ENCODE results near the gene TMEM106A. TPM values are rescaled to one million over a fixed set of nuclear protein-coding genes. Genes with fewer than 3 reads are reported as not detected.
A peak's percentile ranks its signal among the peaks of the same experiment; 100 is the strongest.

The TMEM106A gene
- total RNA-seq, 1 experiment from 2014 or later = 2.2 TPM

DNA sequence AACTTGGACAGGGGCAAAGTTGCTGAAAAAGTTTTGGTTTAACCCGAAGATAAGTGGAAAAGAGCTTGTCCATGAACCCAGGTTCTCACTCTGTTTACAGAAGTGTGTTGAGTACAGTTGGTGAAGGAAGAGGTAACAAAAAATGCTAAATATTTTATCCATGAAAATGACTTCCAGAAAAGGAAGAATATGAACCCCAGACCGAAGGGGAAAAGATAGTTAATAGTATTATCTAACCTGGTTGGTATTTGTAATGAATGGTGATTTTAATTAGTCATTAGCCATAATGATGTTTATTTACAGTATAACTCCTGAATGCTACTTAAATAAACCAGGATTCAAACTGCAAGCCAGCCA lies 574 bp upstream of the TMEM106A start:
- POLR2A ChIA-PET = interaction anchor here (0.8 to 1.8 kb wide), 7 partner anchors 11 to 105 kb away, joined by 3 to 10 read pairs (median 4); no protein-coding TSS in a partner anchor
- BruUV-seq (replicated peaks) = TSS peak; percentile 65

DNA sequence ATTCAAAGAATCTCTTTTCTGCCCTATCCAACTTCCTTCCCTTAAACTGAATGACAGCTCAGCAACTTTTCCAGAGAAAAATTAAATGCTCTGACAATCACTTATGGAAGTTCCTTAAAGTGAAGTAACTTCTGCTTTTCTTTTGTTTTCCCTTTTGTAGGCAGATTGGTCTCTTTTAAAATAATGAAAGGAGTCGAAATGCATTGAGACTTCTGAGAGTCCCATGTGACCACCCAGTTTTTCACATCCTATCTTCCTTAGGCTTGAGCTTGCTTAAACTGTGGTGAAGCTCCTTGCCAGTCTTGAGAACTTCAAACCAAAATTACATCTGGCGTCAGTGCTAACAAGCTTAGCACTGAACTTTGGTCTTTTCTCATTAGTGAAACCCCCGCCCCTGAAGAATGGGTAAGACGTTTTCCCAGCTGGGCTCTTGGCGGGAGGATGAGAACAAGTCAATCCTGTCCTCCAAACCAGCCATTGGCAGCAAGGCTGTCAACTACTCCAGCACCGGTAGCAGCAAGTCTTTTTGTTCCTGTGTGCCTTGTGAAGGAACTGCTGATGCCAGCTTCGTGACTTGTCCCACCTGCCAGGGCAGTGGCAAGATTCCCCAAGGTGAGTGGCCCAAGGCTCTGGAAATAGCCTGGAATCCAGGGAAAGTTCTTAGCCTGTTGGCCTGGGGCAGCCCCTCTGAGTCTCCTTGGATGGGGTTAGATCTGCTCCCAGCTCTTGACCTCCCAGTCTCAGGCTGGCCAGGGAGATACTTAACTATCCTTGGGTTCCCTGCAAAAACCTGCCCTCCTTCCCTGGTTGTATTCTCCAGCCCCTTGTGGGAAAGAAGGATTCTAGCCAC lies 1.2 kb downstream of the TMEM106A start:
- peak overlapping the region; percentile 71 for H3K27ac Mint-ChIP-seq (ENCODE audit: low read depth, unreplicated experiment)
- BruUV-seq (replicated peaks) = no TSS peak
- H3K4me3 Mint-ChIP-seq (ENCODE audit: unreplicated experiment) = peak overlapping the region; percentile 69
- DNase-seq (ENCODE audit: unreplicated experiment) = no peak
- H3K4me1 Mint-ChIP-seq (ENCODE audit: insufficient read depth, unreplicated experiment) = peaks cover 8% of the 10 kb centered on the region
- CTCF ChIA-PET = interaction anchor here (0.5 to 0.7 kb wide), 2 partner anchors 24 to 29 kb away, joined by 3 read pairs; no protein-coding TSS in a partner anchor
- no peaks in the 10 kb centered on the region for H3K27me3 Mint-ChIP-seq (ENCODE audit: insufficient read depth, unreplicated experiment)
- H3K9me3 Mint-ChIP-seq (ENCODE audit: unreplicated experiment) = no peaks in the 10 kb centered on the region
- intact Hi-C loops (cut with micrococcal nuclease) = loop anchor here (5.0 kb wide), 1 partner anchor 191 kb away; the partner anchor contains the start of gene VAT1
- H3K36me3 Mint-ChIP-seq (ENCODE audit: insufficient read depth, unreplicated experiment) = peaks cover 79% of the 10 kb centered on the region
- TF ChIP-seq, protein P1, sequence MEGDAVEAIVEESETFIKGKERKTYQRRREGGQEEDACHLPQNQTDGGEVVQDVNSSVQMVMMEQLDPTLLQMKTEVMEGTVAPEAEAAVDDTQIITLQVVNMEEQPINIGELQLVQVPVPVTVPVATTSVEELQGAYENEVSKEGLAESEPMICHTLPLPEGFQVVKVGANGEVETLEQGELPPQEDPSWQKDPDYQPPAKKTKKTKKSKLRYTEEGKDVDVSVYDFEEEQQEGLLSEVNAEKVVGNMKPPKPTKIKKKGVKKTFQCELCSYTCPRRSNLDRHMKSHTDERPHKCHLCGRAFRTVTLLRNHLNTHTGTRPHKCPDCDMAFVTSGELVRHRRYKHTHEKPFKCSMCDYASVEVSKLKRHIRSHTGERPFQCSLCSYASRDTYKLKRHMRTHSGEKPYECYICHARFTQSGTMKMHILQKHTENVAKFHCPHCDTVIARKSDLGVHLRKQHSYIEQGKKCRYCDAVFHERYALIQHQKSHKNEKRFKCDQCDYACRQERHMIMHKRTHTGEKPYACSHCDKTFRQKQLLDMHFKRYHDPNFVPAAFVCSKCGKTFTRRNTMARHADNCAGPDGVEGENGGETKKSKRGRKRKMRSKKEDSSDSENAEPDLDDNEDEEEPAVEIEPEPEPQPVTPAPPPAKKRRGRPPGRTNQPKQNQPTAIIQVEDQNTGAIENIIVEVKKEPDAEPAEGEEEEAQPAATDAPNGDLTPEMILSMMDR (IDR thresholded peaks at IDR 0.05; ENCODE audit: unreplicated experiment) = no peak
- POLR2A ChIA-PET = interaction anchor here (0.6 to 1.7 kb wide), 2 partner anchors 15 to 20 kb away, joined by 4 read pairs; no protein-coding TSS in a partner anchor

More for the DNA sequence above, 574 bp upstream of the TMEM106A start:
- Mint-ChIP-seq H3K4me1 (ENCODE audit: insufficient read depth, unreplicated experiment) (peaks cover 8% of the 10 kb centered on the region), H3K27ac (ENCODE audit: low read depth, unreplicated experiment) (peak overlapping the region; percentile 71), H3K9me3 (ENCODE audit: unreplicated experiment) (no peaks in the 10 kb centered on the region), H3K36me3 (ENCODE audit: insufficient read depth, unreplicated experiment) (peaks cover 91% of the 10 kb centered on the region), H3K27me3 (ENCODE audit: insufficient read depth, unreplicated experiment) (no peaks in the 10 kb centered on the region), H3K4me3 (ENCODE audit: unreplicated experiment) (peak overlapping the region; percentile 69)
- TF ChIP-seq, protein P1 (IDR thresholded peaks at IDR 0.05; ENCODE audit: unreplicated experiment) = no peak
- no peak for DNase-seq (ENCODE audit: unreplicated experiment)
- CTCF ChIA-PET = interaction anchor here (0.6 kb wide), 2 partner anchors 93 to 899 kb away, joined by 3 to 4 read pairs; no protein-coding TSS in a partner anchor
- intact Hi-C loops (cut with micrococcal nuclease) = loop anchor here (5.0 kb wide), 1 partner anchor 189 kb away; the partner anchor contains the start of gene VAT1

DNA sequence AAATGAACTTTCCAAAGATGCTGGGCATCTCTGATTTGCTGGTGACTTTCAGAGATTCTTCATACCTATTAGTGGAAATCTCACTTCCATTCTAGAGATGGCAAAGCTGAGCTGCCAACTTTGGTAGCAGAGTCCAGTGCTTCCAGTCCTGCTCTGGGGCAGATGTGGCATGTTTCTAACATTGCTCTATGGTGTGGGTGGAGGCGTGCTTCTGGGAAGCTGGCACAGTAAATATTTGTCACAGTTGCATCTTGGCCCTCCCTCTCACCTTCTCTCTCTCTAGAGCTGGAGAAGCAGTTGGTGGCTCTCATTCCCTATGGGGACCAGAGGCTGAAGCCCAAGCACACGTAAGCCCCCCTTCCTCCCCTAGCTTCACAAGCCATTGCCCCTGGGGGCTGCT lies 1.9 kb downstream of the TMEM106A start:
- intact Hi-C loops (cut with micrococcal nuclease) = loop anchor here (5.0 kb wide), 1 partner anchor 191 kb away; the partner anchor contains the start of gene VAT1
- BruUV-seq (replicated peaks) = no TSS peak
- Mint-ChIP-seq H3K4me3 (ENCODE audit: unreplicated experiment) (no peak overlapping the region), H3K4me1 (ENCODE audit: insufficient read depth, unreplicated experiment) (peaks cover 8% of the 10 kb centered on the region), H3K27me3 (ENCODE audit: insufficient read depth, unreplicated experiment) (no peaks in the 10 kb centered on the region), H3K9me3 (ENCODE audit: unreplicated experiment) (no peaks in the 10 kb centered on the region), H3K27ac (ENCODE audit: low read depth, unreplicated experiment) (no peak overlapping the region), H3K36me3 (ENCODE audit: insufficient read depth, unreplicated experiment) (peaks cover 72% of the 10 kb centered on the region)
- TF ChIP-seq, protein P1 (IDR thresholded peaks at IDR 0.05; ENCODE audit: unreplicated experiment) = no peak
- POLR2A ChIA-PET = interaction anchor here (0.7 to 1.7 kb wide), 3 partner anchors 10 to 20 kb away, joined by 3 to 4 read pairs (median 4); no protein-coding TSS in a partner anchor
- no peak for DNase-seq (ENCODE audit: unreplicated experiment)
- CTCF ChIA-PET = no interaction called here

DNA sequence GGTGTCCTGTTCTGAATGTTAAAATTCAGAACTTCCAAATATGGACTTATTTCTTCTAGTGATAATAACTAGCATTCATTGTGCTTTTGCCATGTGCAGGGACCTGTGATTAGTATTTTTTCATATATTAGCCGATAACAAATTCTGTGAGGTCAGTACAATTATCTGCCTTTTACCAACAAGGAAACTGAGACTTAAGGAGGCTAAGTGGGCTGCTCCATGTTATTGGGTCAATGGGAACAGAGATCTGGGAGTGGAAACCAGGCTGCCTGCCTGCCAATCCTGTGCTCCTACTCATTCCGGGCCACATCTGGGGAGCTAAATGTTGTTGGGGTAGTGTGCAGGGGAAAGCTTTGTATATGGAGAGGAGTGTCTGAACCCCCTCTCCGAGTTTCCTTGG lies 3.7 kb downstream of the TMEM106A start:
- POLR2A ChIA-PET = interaction anchor here (0.9 to 1.7 kb wide), 2 partner anchors 15 to 100 kb away, joined by 3 to 6 read pairs; no protein-coding TSS in a partner anchor
- no peak overlapping the region for H3K4me3 Mint-ChIP-seq (ENCODE audit: unreplicated experiment)
- peaks cover 8% of the 10 kb centered on the region for H3K4me1 Mint-ChIP-seq (ENCODE audit: insufficient read depth, unreplicated experiment)
- intact Hi-C loops (cut with micrococcal nuclease) = no loop called here
- H3K9me3 Mint-ChIP-seq (ENCODE audit: unreplicated experiment) = no peaks in the 10 kb centered on the region
- DNase-seq (ENCODE audit: unreplicated experiment) = no peak
- peak overlapping the region; percentile 80 for H3K27ac Mint-ChIP-seq (ENCODE audit: low read depth, unreplicated experiment)
- TF ChIP-seq, protein P1 (IDR thresholded peaks at IDR 0.05; ENCODE audit: unreplicated experiment) = no peak
- BruUV-seq (replicated peaks) = no TSS peak
- CTCF ChIA-PET = interaction anchor here (0.6 to 1.1 kb wide), 2 partner anchors 9 to 21 kb away, joined by 3 to 7 read pairs; no protein-coding TSS in a partner anchor
- no peaks in the 10 kb centered on the region for H3K27me3 Mint-ChIP-seq (ENCODE audit: insufficient read depth, unreplicated experiment)
- peaks cover 57% of the 10 kb centered on the region for H3K36me3 Mint-ChIP-seq (ENCODE audit: insufficient read depth, unreplicated experiment)
